ENCODE measurements around the gene VAPB. TPM values are rescaled to one million over a fixed set of nuclear protein-coding genes. Genes with fewer than 3 reads are reported as not detected.

VAPB gene
- total RNA-seq, 1 donor from 2014 or later: 12.9 TPM

GRCh38 chr20:58403272-58403671 lies 14.2 kb downstream of the VAPB start:
- no peaks in the 10 kb centered on the region for H3K36me3 ChIP-seq (ENCODE audit: control insufficient read depth, insufficient read depth, low read length)
- no peak for FAIRE-seq

GRCh38 chr20:58405504-58406291 lies 16.7 kb downstream of the VAPB start:
- FAIRE-seq (no peak), DNase-seq (ENCODE audit: low read depth) (no peak)
- no peaks in the 10 kb centered on the region for H3K36me3 ChIP-seq (ENCODE audit: control insufficient read depth, insufficient read depth, low read length)
- H3K27me3 ChIP-seq (ENCODE audit: control insufficient read depth, insufficient read depth, low read length): no peaks in the 10 kb centered on the region
- no peak for TF ChIP-seq CTCF (IDR thresholded peaks at IDR 0.05; ENCODE audit: insufficient read depth, low read length, severe bottlenecking)
- H3K4me3 ChIP-seq (ENCODE audit: low read depth, low read length): no peak overlapping the region

More at GRCh38 chr20:58403272-58403671, 14.2 kb downstream of the VAPB start:
- Histone ChIP-seq H3K4me3 (ENCODE audit: low read depth, low read length) (no peak overlapping the region), H3K27me3 (ENCODE audit: control insufficient read depth, insufficient read depth, low read length) (no peaks in the 10 kb centered on the region)
- TF ChIP-seq CTCF (IDR thresholded peaks at IDR 0.05; ENCODE audit: insufficient read depth, low read length, severe bottlenecking): no peak
- no peak for DNase-seq (ENCODE audit: low read depth)

GRCh38 chr20:58406422-58407001 lies 17.5 kb downstream of the VAPB start:
- H3K36me3 ChIP-seq (ENCODE audit: control insufficient read depth, insufficient read depth, low read length): no peaks in the 10 kb centered on the region
- DNase-seq (ENCODE audit: low read depth) (peak; percentile 72), FAIRE-seq (no peak)
- no peaks in the 10 kb centered on the region for H3K27me3 ChIP-seq (ENCODE audit: control insufficient read depth, insufficient read depth, low read length)
- no peak overlapping the region for H3K4me3 ChIP-seq (ENCODE audit: low read depth, low read length)
- no peak for TF ChIP-seq CTCF (IDR thresholded peaks at IDR 0.05; ENCODE audit: insufficient read depth, low read length, severe bottlenecking)

- H3K27me3 ChIP-seq (ENCODE audit: control insufficient read depth, insufficient read depth, low read length): no peaks in the 10 kb centered on the region
- peak; percentile 82 for DNase-seq (ENCODE audit: low read depth)
- no peak for FAIRE-seq
Measured at GRCh38 chr20:58407201-58407873, 18.3 kb downstream of the VAPB start.

GRCh38 chr20:58407966-58408557 lies 19.0 kb downstream of the VAPB start:
- no peak overlapping the region for H3K4me3 ChIP-seq (ENCODE audit: low read depth, low read length)
- no peak for FAIRE-seq

More at GRCh38 chr20:58407201-58407873, 18.3 kb downstream of the VAPB start:
- no peak for TF ChIP-seq CTCF (IDR thresholded peaks at IDR 0.05; ENCODE audit: insufficient read depth, low read length, severe bottlenecking)
- H3K4me3 ChIP-seq (ENCODE audit: low read depth, low read length): no peak overlapping the region
- H3K36me3 ChIP-seq (ENCODE audit: control insufficient read depth, insufficient read depth, low read length): no peaks in the 10 kb centered on the region

More at GRCh38 chr20:58407966-58408557, 19.0 kb downstream of the VAPB start:
- no peaks in the 10 kb centered on the region for H3K27me3 ChIP-seq (ENCODE audit: control insufficient read depth, insufficient read depth, low read length)
- TF ChIP-seq CTCF (IDR thresholded peaks at IDR 0.05; ENCODE audit: insufficient read depth, low read length, severe bottlenecking): no peak
- peak; percentile 56 for DNase-seq (ENCODE audit: low read depth)
- H3K36me3 ChIP-seq (ENCODE audit: control insufficient read depth, insufficient read depth, low read length): no peaks in the 10 kb centered on the region
